GM06990 (cell line): ENCODE results near the gene ALK.

Source experiments
- DNase-seq: peaks from one replicate; pipeline ENCODE4 v3.0.0-alpha.2; 2011; ENCODE audit not compliant: insufficient read length; ENCODE audit errors: extremely low read depth
- H3K27me3 ChIP-seq: replicated peaks from 2 replicates; pipeline ENCODE4 v1.6.0; 2011; ENCODE audit warnings: low read length; ENCODE audit not compliant: control insufficient read depth, insufficient read depth
- H3K36me3 ChIP-seq: 2 replicates; pipeline ENCODE4 v1.5.1; 2011; ENCODE audit warnings: low read length; ENCODE audit not compliant: control insufficient read depth, insufficient read depth
- H3K4me3 ChIP-seq: replicated peaks from 2 replicates; pipeline ENCODE4 v1.5.1; 2011; ENCODE audit warnings: low read depth, mild to moderate bottlenecking, control low read depth, low read length
- CTCF ChIP-seq: IDR thresholded peaks from 2 replicates; pipeline ENCODE4 v1.5.1; 2011; ENCODE audit warnings: low read length, control low read depth, mild to moderate bottlenecking, inconsistent platforms; ENCODE audit not compliant: insufficient read depth, poor library complexity, severe bottlenecking

Gene ALK

GRCh38 chr2:29281916-29282247 is 639.5 kb downstream of the ALK start:
- H3K4me3 ChIP-seq = no peak overlapping the region
- no peak for TF ChIP-seq CTCF
- H3K27me3 ChIP-seq = peaks cover 2% of the 10 kb centered on the region
- no peak for DNase-seq
- no peaks in the 10 kb centered on the region for H3K36me3 ChIP-seq

- no peaks in the 10 kb centered on the region for H3K36me3 ChIP-seq
- peaks cover 2% of the 10 kb centered on the region for H3K27me3 ChIP-seq
- no peak for DNase-seq
- no peak for TF ChIP-seq CTCF
- H3K4me3 ChIP-seq = no peak overlapping the region
Measured at GRCh38 chr2:29281086-29281915, 640.1 kb downstream of the ALK start.

GRCh38 chr2:29278966-29279365 is 642.4 kb downstream of the ALK start:
- DNase-seq = no peak
- no peak overlapping the region for H3K4me3 ChIP-seq
- TF ChIP-seq CTCF = no peak
- H3K27me3 ChIP-seq = peaks cover 2% of the 10 kb centered on the region
- H3K36me3 ChIP-seq = no peaks in the 10 kb centered on the region

GRCh38 chr2:29276151-29276550 is 645.2 kb downstream of the ALK start:
- TF ChIP-seq CTCF = no peak
- Histone ChIP-seq H3K36me3 (no peaks in the 10 kb centered on the region), H3K4me3 (no peak overlapping the region), H3K27me3 (no peaks in the 10 kb centered on the region; the same call in 1 of the 2 replicates)
- DNase-seq = no peak

- DNase-seq = no peak
- no peak overlapping the region for H3K4me3 ChIP-seq
- H3K27me3 ChIP-seq = no peaks in the 10 kb centered on the region; the same call in 1 of the 2 replicates
- H3K36me3 ChIP-seq = no peaks in the 10 kb centered on the region
- TF ChIP-seq CTCF = no peak
Measured at GRCh38 chr2:29275186-29275585, 646.2 kb downstream of the ALK start.
